Muscle layer of colon (tissue), 2 donors: Measurements from ENCODE around the gene FSIP1.
A peak's percentile ranks its signal among the peaks of the same experiment; 100 is the strongest.

Experiments used
- H3K27ac ChIP-seq: one replicate; pipeline ENCODE4 v1.7.0; 2013; ENCODE audit warnings: low read depth, mild to moderate bottlenecking, low read length, moderate library complexity
- H3K27me3 ChIP-seq, 2 donors: one replicate each; pipeline ENCODE4 v1.7.0; 2013; ENCODE audit warnings: low read length in 2 of 2, mild to moderate bottlenecking in 2 of 2; ENCODE audit not compliant: insufficient read depth in 2 of 2, control insufficient read depth in 1 of 2
- H3K36me3 ChIP-seq: one replicate; pipeline ENCODE4 v1.7.0; 2013; ENCODE audit warnings: mild to moderate bottlenecking, low read length; ENCODE audit not compliant: insufficient read depth
- H3K4me1 ChIP-seq: one replicate; pipeline ENCODE4 v1.7.0; 2013; ENCODE audit warnings: mild to moderate bottlenecking, low read length; ENCODE audit not compliant: insufficient read depth
- H3K4me3 ChIP-seq, 2 donors: one replicate each; pipeline ENCODE4 v1.7.0; 2013; ENCODE audit warnings: low read length in 2 of 2, low read depth in 1 of 2, mild to moderate bottlenecking in 1 of 2, moderate library complexity in 1 of 2
- H3K9ac ChIP-seq: one replicate; pipeline ENCODE4 v1.7.0; 2013; ENCODE audit warnings: low read length
- H3K9me3 ChIP-seq: one replicate; pipeline ENCODE4 v1.7.0; 2013; ENCODE audit warnings: mild to moderate bottlenecking, low read length
- donor health status: abdominal sarcoma.
- donor health status: Adenocarcinoma of cecum.

The FSIP1 gene

DNA sequence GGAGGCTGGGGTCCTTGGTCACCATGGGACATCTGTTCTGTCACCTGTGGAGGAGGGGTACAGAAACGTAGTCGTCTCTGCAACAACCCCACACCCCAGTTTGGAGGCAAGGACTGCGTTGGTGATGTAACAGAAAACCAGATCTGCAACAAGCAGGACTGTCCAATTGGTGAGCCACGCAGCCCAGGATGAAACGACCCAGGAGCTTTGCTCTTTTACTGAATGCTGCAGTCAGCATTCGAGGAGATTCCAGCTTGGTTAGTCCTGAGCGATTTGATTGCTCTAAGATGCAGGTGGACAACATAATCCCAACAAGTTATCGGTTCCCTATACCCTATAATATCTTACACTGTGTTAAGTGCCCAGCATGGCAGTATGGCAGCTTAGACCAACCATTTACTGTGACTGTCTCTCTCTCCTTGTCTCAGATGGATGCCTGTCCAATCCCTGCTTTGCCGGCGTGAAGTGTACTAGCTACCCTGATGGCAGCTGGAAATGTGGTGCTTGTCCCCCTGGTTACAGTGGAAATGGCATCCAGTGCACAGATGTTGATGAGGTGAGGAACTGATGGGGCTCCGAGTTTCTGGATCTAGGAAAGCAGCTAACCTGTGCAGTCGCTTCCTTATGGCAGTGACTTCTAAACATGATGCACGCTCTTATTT lies 194.0 kb downstream of the FSIP1 start:
- Histone ChIP-seq H3K9ac (no peak overlapping the region), H3K27ac (no peak overlapping the region), H3K4me1 (peaks cover 59% of the 10 kb centered on the region)

GRCh38 chr15:39587731-39588530 lies 194.7 kb downstream of the FSIP1 start:
- Histone ChIP-seq H3K36me3 (peaks cover 100% of the 10 kb centered on the region), H3K9me3 (no peaks in the 10 kb centered on the region), H3K27me3 (no peaks in the 10 kb centered on the region), H3K9ac (no peak overlapping the region), H3K27ac (peak overlapping the region; percentile 52), H3K4me1 (peaks cover 63% of the 10 kb centered on the region), H3K4me3 (no peak overlapping the region)

More for the DNA sequence above, 194.0 kb downstream of the FSIP1 start:
- no peaks in the 10 kb centered on the region for H3K27me3 ChIP-seq
- no peaks in the 10 kb centered on the region for H3K9me3 ChIP-seq
- H3K4me3 ChIP-seq: no peak overlapping the region
- H3K36me3 ChIP-seq: peaks cover 100% of the 10 kb centered on the region

GRCh38 chr15:39587096-39587721 lies 195.4 kb downstream of the FSIP1 start:
- no peak overlapping the region for H3K9ac ChIP-seq
- no peaks in the 10 kb centered on the region for H3K9me3 ChIP-seq
- H3K27ac ChIP-seq: peak overlapping the region; percentile 52
- no peaks in the 10 kb centered on the region for H3K27me3 ChIP-seq
- H3K36me3 ChIP-seq: peaks cover 100% of the 10 kb centered on the region
- no peak overlapping the region for H3K4me3 ChIP-seq
- peaks cover 68% of the 10 kb centered on the region for H3K4me1 ChIP-seq

DNA sequence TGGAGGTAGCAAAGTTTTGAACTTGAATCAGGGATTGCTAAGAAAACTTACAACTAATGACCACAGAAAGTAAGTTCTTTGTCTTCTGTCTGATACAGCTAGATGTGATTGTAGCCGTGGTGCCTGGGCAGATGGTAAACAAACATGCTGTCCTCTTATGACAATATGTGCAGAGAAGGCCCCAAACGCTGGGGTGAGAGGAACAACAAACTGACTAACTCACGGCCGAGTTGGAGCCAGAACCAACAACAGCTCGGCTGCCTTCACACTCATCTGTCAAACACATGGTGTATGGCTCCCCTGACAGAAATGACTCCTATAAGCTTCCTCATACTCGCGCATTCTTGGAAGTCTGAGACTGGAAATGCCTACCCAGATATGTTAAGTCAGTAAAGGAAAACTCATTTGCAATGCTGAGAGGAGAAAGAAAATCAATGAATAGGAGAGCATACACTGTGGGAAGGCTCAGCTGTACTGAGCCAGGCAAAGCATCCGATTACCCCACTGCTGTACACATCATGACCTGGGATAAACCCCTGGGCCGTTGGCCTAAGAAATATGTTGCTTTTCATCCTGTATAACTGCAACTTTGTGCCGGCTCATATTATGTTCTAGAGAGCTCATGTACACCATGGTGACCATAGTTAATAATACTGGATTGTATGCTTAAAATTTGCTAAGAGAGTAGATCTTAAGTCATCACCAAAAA lies 196.1 kb downstream of the FSIP1 start:
- Histone ChIP-seq H3K9ac (no peak overlapping the region), H3K36me3 (peaks cover 94% of the 10 kb centered on the region), H3K9me3 (no peaks in the 10 kb centered on the region), H3K4me3 (no peak overlapping the region), H3K27ac (peak overlapping the region; percentile 52), H3K27me3 (no peaks in the 10 kb centered on the region), H3K4me1 (peaks cover 68% of the 10 kb centered on the region)

DNA sequence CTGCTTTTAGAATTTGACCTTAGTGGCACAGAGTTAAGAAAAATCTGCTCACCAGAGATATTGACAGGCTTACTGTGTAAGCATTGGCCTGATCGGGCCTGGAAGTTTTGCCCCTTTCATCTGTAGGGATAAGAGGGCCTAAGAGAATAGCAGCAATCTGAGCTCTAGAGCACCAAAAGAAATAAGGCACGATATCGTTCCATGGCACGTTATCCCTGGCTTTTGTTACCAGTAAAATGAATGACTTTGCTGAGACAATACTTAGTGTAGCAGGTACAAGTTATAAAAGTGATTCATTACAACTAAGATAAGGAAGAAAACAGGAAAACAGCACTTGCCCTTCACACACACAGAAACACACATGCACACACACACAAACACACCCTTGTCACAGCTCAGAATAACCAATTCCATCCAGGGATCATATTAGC lies 196.8 kb downstream of the FSIP1 start:
- no peak overlapping the region for H3K4me3 ChIP-seq

DNA sequence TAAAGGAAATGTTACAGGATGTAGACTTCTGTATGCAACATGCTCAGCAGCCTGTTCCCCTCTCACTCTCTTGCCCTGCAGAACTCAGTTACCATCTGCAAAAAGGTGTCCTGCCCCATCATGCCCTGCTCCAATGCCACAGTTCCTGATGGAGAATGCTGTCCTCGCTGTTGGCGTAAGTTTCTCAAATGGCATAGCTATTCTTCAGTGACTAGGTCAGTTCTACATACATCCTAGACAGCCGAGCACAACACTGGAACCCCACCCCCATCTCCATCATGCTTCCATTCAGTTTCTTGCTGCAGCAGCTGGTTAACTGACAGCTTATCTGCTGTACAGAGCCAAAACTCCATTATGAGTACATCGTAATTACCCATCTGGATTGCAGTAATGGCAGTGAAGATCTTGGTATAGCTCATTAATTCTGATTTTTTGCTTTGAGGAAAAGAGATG lies 197.2 kb downstream of the FSIP1 start:
- no peaks in the 10 kb centered on the region for H3K27me3 ChIP-seq
- H3K9me3 ChIP-seq: no peaks in the 10 kb centered on the region
- peak overlapping the region in 1 of 2 donors; percentile 8 for H3K4me3 ChIP-seq
- peaks cover 63% of the 10 kb centered on the region for H3K4me1 ChIP-seq
- no peak overlapping the region for H3K9ac ChIP-seq
- peaks cover 83% of the 10 kb centered on the region for H3K36me3 ChIP-seq
- H3K27ac ChIP-seq: peak overlapping the region; percentile 16

More for the DNA sequence above, 196.8 kb downstream of the FSIP1 start:
- no peak overlapping the region for H3K9ac ChIP-seq
- peak overlapping the region; percentile 16 for H3K27ac ChIP-seq
- peaks cover 88% of the 10 kb centered on the region for H3K36me3 ChIP-seq
- peaks cover 63% of the 10 kb centered on the region for H3K4me1 ChIP-seq
- H3K9me3 ChIP-seq: no peaks in the 10 kb centered on the region
- no peaks in the 10 kb centered on the region for H3K27me3 ChIP-seq

DNA sequence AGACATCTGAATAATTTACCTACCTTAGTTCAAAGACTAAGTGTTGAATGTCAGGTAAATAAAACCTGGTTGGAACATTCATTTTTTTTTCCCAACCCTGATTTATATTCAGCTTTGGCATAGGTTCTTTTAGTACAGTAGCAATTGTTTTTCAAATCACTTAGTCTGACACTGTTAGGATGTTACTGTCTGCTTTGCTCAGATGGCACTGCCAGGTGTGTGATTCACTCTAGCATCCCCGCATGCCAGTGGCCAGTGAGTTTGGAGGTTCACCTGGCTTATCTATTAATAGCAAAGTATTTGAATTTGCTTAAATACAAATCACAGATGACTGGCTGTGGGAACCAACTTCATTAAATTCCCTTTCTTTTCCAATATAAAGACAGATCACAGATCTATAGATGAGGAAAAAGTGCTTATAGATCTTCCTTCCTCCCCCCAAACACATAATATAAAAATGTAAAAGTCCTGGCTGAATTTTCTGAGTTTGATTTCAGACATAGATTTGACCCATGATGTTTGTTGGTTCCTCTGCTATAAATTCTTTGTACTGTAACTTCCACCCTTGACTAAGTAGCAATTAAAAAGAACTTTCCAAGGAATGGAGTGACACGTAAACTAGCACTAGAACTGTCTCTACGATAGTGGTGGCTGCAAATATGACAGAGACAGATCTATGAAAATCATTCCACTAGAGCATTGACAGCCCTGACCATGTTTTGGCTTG lies 197.8 kb downstream of the FSIP1 start:
- Histone ChIP-seq H3K9me3 (no peaks in the 10 kb centered on the region), H3K9ac (no peak overlapping the region), H3K36me3 (peaks cover 77% of the 10 kb centered on the region), H3K27me3 (no peaks in the 10 kb centered on the region), H3K4me3 (peak overlapping the region in 1 of 2 donors; percentile 63), H3K4me1 (peaks cover 63% of the 10 kb centered on the region), H3K27ac (peak overlapping the region; percentile 67)

GRCh38 chr15:39584266-39584659 lies 198.4 kb downstream of the FSIP1 start:
- H3K9ac ChIP-seq: no peak overlapping the region
- peak overlapping the region; percentile 67 for H3K27ac ChIP-seq
- H3K4me1 ChIP-seq: peaks cover 62% of the 10 kb centered on the region
- H3K27me3 ChIP-seq: no peaks in the 10 kb centered on the region
- H3K4me3 ChIP-seq: peak overlapping the region; percentile 63 to 66
- no peaks in the 10 kb centered on the region for H3K9me3 ChIP-seq
- H3K36me3 ChIP-seq: peaks cover 71% of the 10 kb centered on the region

- Histone ChIP-seq H3K9me3 (no peaks in the 10 kb centered on the region), H3K9ac (no peak overlapping the region), H3K4me1 (peaks cover 67% of the 10 kb centered on the region), H3K27me3 (no peaks in the 10 kb centered on the region), H3K4me3 (peak overlapping the region; percentile 63 to 66), H3K36me3 (peaks cover 66% of the 10 kb centered on the region), H3K27ac (peak overlapping the region; percentile 67)
These were observed 198.9 kb downstream of the FSIP1 start for GRCh38 chr15:39583596-39584265.

DNA sequence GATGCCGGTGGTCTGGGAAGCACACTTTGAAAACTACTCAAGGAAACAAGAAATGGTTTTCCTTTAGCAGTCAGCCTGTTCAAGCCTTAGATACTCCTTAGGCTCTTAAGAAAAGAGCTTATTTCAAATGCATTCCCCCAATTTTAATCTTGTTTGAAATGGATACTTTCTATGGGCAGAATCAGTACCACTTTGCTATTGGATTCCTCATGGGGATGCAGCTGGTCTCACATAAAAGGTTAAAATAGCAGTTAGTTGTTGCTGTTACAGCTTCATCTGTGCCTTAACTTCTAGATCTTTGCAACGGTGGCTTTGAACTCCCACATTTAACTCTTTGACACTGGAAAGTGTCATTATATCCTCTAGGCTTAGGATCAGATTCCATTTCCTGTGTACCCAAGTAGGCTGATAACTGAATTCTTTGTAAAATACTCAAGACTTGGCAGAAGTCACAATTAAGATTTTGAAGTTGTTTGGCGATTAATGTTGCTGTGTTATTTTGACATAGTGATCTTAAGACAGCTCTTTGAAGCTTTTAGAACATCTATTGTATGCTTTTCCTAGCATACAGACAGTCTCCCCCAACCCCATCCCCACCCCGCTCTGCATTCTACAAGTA lies 199.6 kb downstream of the FSIP1 start:
- H3K27me3 ChIP-seq: no peaks in the 10 kb centered on the region
- peak overlapping the region; percentile 63 to 66 for H3K4me3 ChIP-seq
- peak overlapping the region; percentile 67 for H3K27ac ChIP-seq
- H3K4me1 ChIP-seq: peaks cover 67% of the 10 kb centered on the region
- H3K9me3 ChIP-seq: no peaks in the 10 kb centered on the region
- peaks cover 60% of the 10 kb centered on the region for H3K36me3 ChIP-seq
- peak overlapping the region; percentile 41 for H3K9ac ChIP-seq
